H9 (cell line): Measurements from ENCODE around the gene CEMIP. TPM values are rescaled to one million over a fixed set of nuclear protein-coding genes. Genes with fewer than 3 reads are reported as not detected.

Experiments
- DNase-seq: peaks from one replicate; pipeline ENCODE4 v3.0.0-alpha.2; 2017
- H2AFZ ChIP-seq: one replicate; pipeline ENCODE4 v1.6.1; 2013; ENCODE audit warnings: mild to moderate bottlenecking, low read length, control low read depth, moderate library complexity
- H2AK5ac ChIP-seq: 2 replicates; pipeline ENCODE4 v1.6.1; 2013; ENCODE audit warnings: low read length, control low read depth, mixed read lengths; ENCODE audit not compliant: insufficient read length
- H2BK120ac ChIP-seq: one replicate; pipeline ENCODE4 v1.6.1; 2013; ENCODE audit warnings: low read depth, mild to moderate bottlenecking, low read length, control low read depth, inconsistent platforms; ENCODE audit not compliant: poor library complexity, severe bottlenecking
- H2BK12ac ChIP-seq: 2 replicates; pipeline ENCODE4 v1.6.1; 2013; ENCODE audit warnings: low read length, control low read depth, mixed read lengths, low read depth; ENCODE audit not compliant: insufficient read length
- H2BK15ac ChIP-seq: 2 replicates; pipeline ENCODE4 v1.6.1; 2013; ENCODE audit warnings: low read depth, low read length, control low read depth
- H2BK20ac ChIP-seq: one replicate; pipeline ENCODE4 v1.6.1; 2013; ENCODE audit warnings: low read depth, mild to moderate bottlenecking, low read length, control low read depth, inconsistent platforms; ENCODE audit not compliant: poor library complexity, severe bottlenecking
- H2BK5ac ChIP-seq: 2 replicates; pipeline ENCODE4 v1.6.1; 2013; ENCODE audit warnings: low read length, control low read depth, mixed read lengths; ENCODE audit not compliant: insufficient read length
- H3K14ac ChIP-seq: 2 replicates; pipeline ENCODE4 v1.6.1; 2013; ENCODE audit warnings: low read length, control low read depth; ENCODE audit not compliant: insufficient read depth
- H3K18ac ChIP-seq: 2 replicates; pipeline ENCODE4 v1.6.1; 2013; ENCODE audit warnings: low read depth, mild to moderate bottlenecking, mixed read lengths, low read length, control low read depth; ENCODE audit not compliant: insufficient read length
- H3K23ac ChIP-seq: 2 replicates; pipeline ENCODE4 v1.6.1; 2013; ENCODE audit warnings: low read length, control low read depth, mixed read lengths, low read depth; ENCODE audit not compliant: insufficient read length
- H3K23me2 ChIP-seq: 2 replicates; pipeline ENCODE4 v1.6.1; 2013; ENCODE audit warnings: low read depth, mild to moderate bottlenecking, mixed read lengths, low read length, control low read depth; ENCODE audit not compliant: insufficient read length, poor library complexity, severe bottlenecking
- H3K27ac ChIP-seq: 2 replicates; pipeline ENCODE4 v1.5.1; 2013; ENCODE audit warnings: low read length, control low read depth, mixed read lengths, low read depth; ENCODE audit not compliant: insufficient read length
- H3K27me3 ChIP-seq: 2 replicates; pipeline ENCODE4 v1.6.1; 2013; ENCODE audit warnings: low read length, control low read depth, inconsistent platforms; ENCODE audit not compliant: insufficient read depth
- H3K4ac ChIP-seq: 2 replicates; pipeline ENCODE4 v1.6.1; 2013; ENCODE audit warnings: low read depth, mild to moderate bottlenecking, control low read depth, inconsistent platforms, low read length, moderate library complexity
- H3K4me1 ChIP-seq: 2 replicates; pipeline ENCODE4 v1.6.1; 2013; ENCODE audit warnings: low read length, control low read depth, inconsistent platforms; ENCODE audit not compliant: insufficient read depth
- H3K4me2 ChIP-seq: 2 replicates; pipeline ENCODE4 v1.6.1; 2013; ENCODE audit warnings: low read length, control low read depth, mixed read lengths; ENCODE audit not compliant: insufficient read length, insufficient read depth
- H3K56ac ChIP-seq: 2 replicates; pipeline ENCODE4 v1.6.1; 2013; ENCODE audit warnings: low read depth, mild to moderate bottlenecking, mixed read lengths, low read length, control low read depth; ENCODE audit not compliant: insufficient read length
- H3K79me1 ChIP-seq: 2 replicates; pipeline ENCODE4 v1.6.1; 2013; ENCODE audit warnings: low read depth, mild to moderate bottlenecking, moderate library complexity, low read length, control low read depth, inconsistent platforms; ENCODE audit not compliant: insufficient read depth, poor library complexity, severe bottlenecking
- H3K79me2 ChIP-seq: 2 replicates; pipeline ENCODE4 v1.6.1; 2013; ENCODE audit warnings: low read length, control low read depth, inconsistent platforms; ENCODE audit not compliant: insufficient read depth
- H3K9ac ChIP-seq: 2 replicates; pipeline ENCODE4 v1.6.1; 2013; ENCODE audit warnings: low read length, control low read depth, mixed read lengths; ENCODE audit not compliant: insufficient read length; ENCODE audit errors: extremely low read depth
- H3K9me3 ChIP-seq: one replicate; pipeline ENCODE4 v1.6.1; 2013; ENCODE audit warnings: low read depth, low read length, inconsistent platforms; ENCODE audit not compliant: control insufficient read depth
- H3T11ph ChIP-seq: one replicate; pipeline ENCODE4 v1.6.1; 2013; ENCODE audit warnings: mild to moderate bottlenecking, low read length, control low read depth, inconsistent platforms
- H4K20me1 ChIP-seq: one replicate; pipeline ENCODE4 v1.6.1; 2013; ENCODE audit not compliant: control insufficient read depth, insufficient read length, insufficient read depth
- H4K5ac ChIP-seq: 2 replicates; pipeline ENCODE4 v1.6.1; 2013; ENCODE audit warnings: low read depth, mild to moderate bottlenecking, mixed read lengths, low read length, control low read depth; ENCODE audit not compliant: insufficient read length
- H4K8ac ChIP-seq: replicated peaks from 2 replicates; pipeline ENCODE4 v1.6.1; 2013; ENCODE audit warnings: low read length, control low read depth, mixed read lengths, low read depth; ENCODE audit not compliant: insufficient read length
- H4K91ac ChIP-seq: 2 replicates; pipeline ENCODE4 v1.6.1; 2013; ENCODE audit warnings: low read depth, mild to moderate bottlenecking, moderate library complexity, mixed read lengths, low read length, control low read depth; ENCODE audit not compliant: insufficient read length
- H3K27ac Mint-ChIP-seq, 3 experiments: 2 replicates in 2 of 3; 3 replicates in 1 of 3; pipeline ENCODE4 v1.8.0; 2020 to 2021; ENCODE audit warnings: mixed read lengths in 3 of 3, mild to moderate bottlenecking in 1 of 3, moderate library complexity in 1 of 3
- H3K27me3 Mint-ChIP-seq: 2 replicates; pipeline ENCODE4 v1.8.0; 2021; ENCODE audit warnings: low read depth, mild to moderate bottlenecking, moderate library complexity, mixed read lengths
- H3K36me3 Mint-ChIP-seq, 3 experiments: 2 replicates in 2 of 3; 3 replicates in 1 of 3; pipeline ENCODE4 v1.8.0; 2020 to 2021; ENCODE audit warnings: low read depth in 3 of 3, mixed read lengths in 3 of 3; ENCODE audit not compliant: insufficient read depth in 1 of 3
- H3K4me1 Mint-ChIP-seq, 2 experiments: 2 replicates each; pipeline ENCODE4 v1.8.0; 2020; ENCODE audit warnings: mixed read lengths in 2 of 2
- H3K4me3 Mint-ChIP-seq, 2 experiments: 2 replicates in 1 of 2; 3 replicates in 1 of 2; pipeline ENCODE4 v1.8.0; 2020 to 2021; ENCODE audit warnings: mild to moderate bottlenecking in 2 of 2, mixed read lengths in 2 of 2, moderate library complexity in 1 of 2
- H3K9me3 Mint-ChIP-seq, 2 experiments: 2 replicates in 1 of 2; 3 replicates in 1 of 2; pipeline ENCODE4 v1.8.0; 2020; ENCODE audit warnings: mild to moderate bottlenecking in 2 of 2, mixed read lengths in 2 of 2, moderate library complexity in 1 of 2
- WGBS: extraction: QIAGEN DNeasy Blood & Tissue Kit; methylation state at CpG from one replicate; pipeline ENCODE4 v1.1.7; 2013; ENCODE audit warnings: missing lambda C conversion rate, low lambda C conversion rate, mixed read lengths; ENCODE audit not compliant: insufficient read length; ENCODE audit errors: extremely low coverage; 5-methylcytosine and 5-hydroxymethylcytosine counted together
- total RNA-seq: library from RNA; stranded (reverse); gene quantifications from 2 replicates; pipeline ENCODE4 v1.2.1, GENCODE V29; 2021
- TF ChIP-seq, protein P1 (sequence below): fragments of 200-600 bp; sonication (generic); conservative IDR thresholded peaks from 3 replicates; pipeline ENCODE4 v1.8.0; 2021; ENCODE audit warnings: antibody characterized with exemption, mild to moderate bottlenecking

CEMIP gene
- total RNA-seq, 1 experiment from 2014 or later, result 0.09 TPM

GRCh38 chr15:80791004-80791403 lies 11.8 kb downstream of the CEMIP start:
- Histone ChIP-seq H4K5ac (no peak overlapping the region), H4K91ac (no peak overlapping the region), H4K20me1 (no peaks in the 10 kb centered on the region), H3K9ac (no peak overlapping the region), H3K14ac (no peak overlapping the region), H3K56ac (no peak overlapping the region), H2AFZ (no peak overlapping the region), H3K9me3 (no peaks in the 10 kb centered on the region), H3K23me2 (no peaks in the 10 kb centered on the region), H3K4me2 (no peak overlapping the region), H3K79me2 (no peaks in the 10 kb centered on the region), H3K23ac (no peak overlapping the region), H2BK120ac (no peak overlapping the region), H4K8ac (no peak overlapping the region), H3K79me1 (no peaks in the 10 kb centered on the region), H2AK5ac (no peak overlapping the region), H3K4ac (no peak overlapping the region), H2BK5ac (no peak overlapping the region), H3K4me1 (no peaks in the 10 kb centered on the region; the same call in 1 of the 2 replicates), H2BK15ac (no peak overlapping the region), H3K27me3 (no peaks in the 10 kb centered on the region), H3T11ph (no peak overlapping the region), H3K27ac (no peak overlapping the region), H3K18ac (no peak overlapping the region), H2BK20ac (no peak overlapping the region), H2BK12ac (no peak overlapping the region)
- Mint-ChIP-seq H3K27me3 (peaks cover 9% of the 10 kb centered on the region), H3K27ac (peak overlapping the region in 1 of 3 experiments; percentile 8; a peak in 1 of 7 replicates), H3K9me3 (no peaks in the 10 kb centered on the region), H3K4me1 (peaks cover 2% of the 10 kb centered on the region in 2 experiments; a peak in 2 of 4 replicates), H3K36me3 (no peaks in the 10 kb centered on the region), H3K4me3 (no peak overlapping the region)
- no CpG with 5 or more reads among the region's 1 CpG for WGBS
- TF ChIP-seq, protein P1, sequence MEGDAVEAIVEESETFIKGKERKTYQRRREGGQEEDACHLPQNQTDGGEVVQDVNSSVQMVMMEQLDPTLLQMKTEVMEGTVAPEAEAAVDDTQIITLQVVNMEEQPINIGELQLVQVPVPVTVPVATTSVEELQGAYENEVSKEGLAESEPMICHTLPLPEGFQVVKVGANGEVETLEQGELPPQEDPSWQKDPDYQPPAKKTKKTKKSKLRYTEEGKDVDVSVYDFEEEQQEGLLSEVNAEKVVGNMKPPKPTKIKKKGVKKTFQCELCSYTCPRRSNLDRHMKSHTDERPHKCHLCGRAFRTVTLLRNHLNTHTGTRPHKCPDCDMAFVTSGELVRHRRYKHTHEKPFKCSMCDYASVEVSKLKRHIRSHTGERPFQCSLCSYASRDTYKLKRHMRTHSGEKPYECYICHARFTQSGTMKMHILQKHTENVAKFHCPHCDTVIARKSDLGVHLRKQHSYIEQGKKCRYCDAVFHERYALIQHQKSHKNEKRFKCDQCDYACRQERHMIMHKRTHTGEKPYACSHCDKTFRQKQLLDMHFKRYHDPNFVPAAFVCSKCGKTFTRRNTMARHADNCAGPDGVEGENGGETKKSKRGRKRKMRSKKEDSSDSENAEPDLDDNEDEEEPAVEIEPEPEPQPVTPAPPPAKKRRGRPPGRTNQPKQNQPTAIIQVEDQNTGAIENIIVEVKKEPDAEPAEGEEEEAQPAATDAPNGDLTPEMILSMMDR, result no peak
- DNase-seq, result no peak
